Right ventricle myocardium superior (tissue), 1 donor: Measurements from ENCODE around the gene ZNF215. TPM values are rescaled to one million over a fixed set of nuclear protein-coding genes. Genes with fewer than 3 reads are reported as not detected.
"Not testable (repeated sequence)": the region's sequence is repeated elsewhere in the genome, so short reads cannot be mapped to it uniquely, and the experiment has no call there.

ENCODE experiments used
- ATAC-seq: fragments of 200-7000 bp; cut with Tn5 transposase; one replicate; pipeline ENCODE4 v1.9.1; 2020; ENCODE audit warnings: mild to moderate bottlenecking; ENCODE audit not compliant: poor library complexity
- DNase-seq: peaks from one replicate; pipeline ENCODE4 v3.0.0-alpha.2; 2020
- intact Hi-C: fragments of 100-400 bp; cut with DNase I; formaldehyde crosslinking; loops from one replicate; pipeline ENCODE4 v1.11.2; 2022
- long read RNA-seq: library from polyadenylated mRNA; unstranded; transcript quantifications from one replicate; pipeline ENCODE4 v2.0.0, GENCODE V29; 2021
- total RNA-seq: library from RNA; stranded (reverse); fragmentation: NEBNext Ultra II Directional; extraction: Animal tissue kit (Norgen Biotek cat#: 25700); gene quantifications from one replicate; pipeline ENCODE4 v1.2.1, GENCODE V29; 2021
- donor health status: DM: no; HTN: yes; CAD: no; lungs with severe emphysema.

ZNF215 gene
- total RNA-seq = 0.22 TPM
- long read RNA-seq = 0 reads

- ATAC-seq = peak; percentile 92
- intact Hi-C loops = no loop called here
- peak; percentile 84 for DNase-seq
Measured at GRCh38 chr11:6926208-6927029, at the start of gene ZNF215. TSS of gene ZNF215 (plus strand) at chr11:6926426. CDS start at chr11:6932273, 5,847 bp downstream.

- no peak for DNase-seq
- no peak for ATAC-seq
- intact Hi-C loops = no loop called here
Measured at GRCh38 chr11:6876914-6877313, 49.3 kb upstream of the ZNF215 start.

GRCh38 chr11:6882751-6883150 is 43.5 kb upstream of the ZNF215 start:
- intact Hi-C loops = no loop called here
- ATAC-seq = no peak
- DNase-seq = no peak

- ATAC-seq, DNase-seq, intact Hi-C loops: not testable (repeated sequence)
Measured at GRCh38 chr11:6887711-6888110, 38.5 kb upstream of the ZNF215 start.

GRCh38 chr11:6888830-6889229 is 37.4 kb upstream of the ZNF215 start:
- ATAC-seq (no peak), DNase-seq (no peak)
- intact Hi-C loops = no loop called here

- no peak for ATAC-seq
- intact Hi-C loops = no loop called here
- no peak for DNase-seq
Measured at GRCh38 chr11:6889835-6890234, 36.4 kb upstream of the ZNF215 start.

GRCh38 chr11:6892400-6892799 is 33.8 kb upstream of the ZNF215 start, which contains the start of gene OR2D2:
TSS of gene OR2D2 (minus strand) at chr11:6892500. CDS start at chr11:6892500, 0 bp downstream.
- ATAC-seq = no peak
- no peak for DNase-seq
- intact Hi-C loops = no loop called here

GRCh38 chr11:6894097-6894496 is 32.1 kb upstream of the ZNF215 start:
- DNase-seq = no peak
- intact Hi-C loops = no loop called here
- no peak for ATAC-seq

GRCh38 chr11:6895010-6895409 is 31.2 kb upstream of the ZNF215 start:
- intact Hi-C loops = no loop called here
- ATAC-seq = no peak

GRCh38 chr11:6898911-6899310 is 27.3 kb upstream of the ZNF215 start:
- intact Hi-C loops = no loop called here
- no peak for DNase-seq
- ATAC-seq = no peak

More at GRCh38 chr11:6895010-6895409, 31.2 kb upstream of the ZNF215 start:
- no peak for DNase-seq

- ATAC-seq (no peak), DNase-seq (no peak)
- intact Hi-C loops = no loop called here
Measured at GRCh38 chr11:6900327-6900999, 25.8 kb upstream of the ZNF215 start.

GRCh38 chr11:6904804-6905203 is 21.4 kb upstream of the ZNF215 start:
- ATAC-seq, intact Hi-C loops, DNase-seq: not testable (repeated sequence)

GRCh38 chr11:6911378-6911777 is 14.8 kb upstream of the ZNF215 start:
- no peak for ATAC-seq
- intact Hi-C loops = no loop called here
- no peak for DNase-seq

GRCh38 chr11:6911948-6912347 is 14.3 kb upstream of the ZNF215 start:
- ATAC-seq (no peak), DNase-seq (no peak)
- intact Hi-C loops = no loop called here

GRCh38 chr11:6919698-6920097 is 6.5 kb upstream of the ZNF215 start:
- intact Hi-C loops = no loop called here
- DNase-seq (no peak), ATAC-seq (no peak)

GRCh38 chr11:6920702-6921101 is 5.5 kb upstream of the ZNF215 start, which contains the start of gene OR2D3:
TSS of gene OR2D3 (plus strand) at chr11:6921002. CDS start at chr11:6921002, 0 bp downstream.
- DNase-seq (no peak), ATAC-seq (no peak)
- intact Hi-C loops = no loop called here

GRCh38 chr11:6925007-6925577 is 1.1 kb upstream of the ZNF215 start:
- intact Hi-C loops = no loop called here
- ATAC-seq (no peak), DNase-seq (no peak)

GRCh38 chr11:6925636-6926207 is 504 bp upstream of the ZNF215 start:
- DNase-seq (no peak), ATAC-seq (peak; percentile 33)
- intact Hi-C loops = no loop called here

- intact Hi-C loops = no loop called here
- DNase-seq (no peak), ATAC-seq (no peak)
Measured at GRCh38 chr11:6927030-6927617, 898 bp downstream of the ZNF215 start.
